Measurements from ENCODE around the gene CUEDC2.

CUEDC2 gene

DNA sequence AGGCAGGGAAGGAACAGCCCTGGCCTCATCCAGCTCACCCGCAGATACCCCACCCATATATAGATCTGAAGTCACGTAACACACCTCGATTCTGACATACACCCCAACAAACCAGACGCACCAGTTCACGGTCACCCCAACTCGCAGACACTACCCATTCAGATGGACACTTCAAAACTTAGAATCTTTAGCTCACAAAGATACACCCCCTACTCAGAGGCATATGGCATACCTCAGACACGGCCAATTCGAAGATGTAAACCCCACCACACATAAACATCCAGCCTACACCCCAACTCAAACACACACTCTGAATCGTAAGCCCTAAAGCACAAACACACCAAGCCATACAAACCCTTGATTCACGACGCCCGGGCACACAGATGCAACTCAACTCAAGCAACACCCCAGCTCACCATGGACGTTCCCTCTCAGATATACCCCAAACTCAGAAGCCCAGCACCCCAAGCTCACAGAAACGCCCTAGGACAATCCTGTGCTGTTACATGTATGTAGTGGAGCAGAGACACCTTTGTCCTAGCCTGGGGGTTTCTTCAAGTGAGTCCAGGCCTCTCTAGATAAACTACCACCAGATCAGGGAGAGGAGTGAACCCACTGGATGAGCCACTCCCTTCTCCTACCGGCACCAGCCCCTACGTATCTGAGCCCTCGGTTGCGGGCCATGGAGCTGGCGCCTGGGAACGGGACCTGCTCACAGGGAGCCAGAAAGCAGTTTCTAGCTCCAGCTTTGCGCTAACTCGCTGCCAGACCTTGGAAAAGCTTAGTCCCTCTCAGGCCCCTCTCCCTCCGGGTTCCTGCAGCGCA lies 22.6 kb downstream of the CUEDC2 start:
- DNase-seq (ENCODE audit: low spot score) = no peak

DNA sequence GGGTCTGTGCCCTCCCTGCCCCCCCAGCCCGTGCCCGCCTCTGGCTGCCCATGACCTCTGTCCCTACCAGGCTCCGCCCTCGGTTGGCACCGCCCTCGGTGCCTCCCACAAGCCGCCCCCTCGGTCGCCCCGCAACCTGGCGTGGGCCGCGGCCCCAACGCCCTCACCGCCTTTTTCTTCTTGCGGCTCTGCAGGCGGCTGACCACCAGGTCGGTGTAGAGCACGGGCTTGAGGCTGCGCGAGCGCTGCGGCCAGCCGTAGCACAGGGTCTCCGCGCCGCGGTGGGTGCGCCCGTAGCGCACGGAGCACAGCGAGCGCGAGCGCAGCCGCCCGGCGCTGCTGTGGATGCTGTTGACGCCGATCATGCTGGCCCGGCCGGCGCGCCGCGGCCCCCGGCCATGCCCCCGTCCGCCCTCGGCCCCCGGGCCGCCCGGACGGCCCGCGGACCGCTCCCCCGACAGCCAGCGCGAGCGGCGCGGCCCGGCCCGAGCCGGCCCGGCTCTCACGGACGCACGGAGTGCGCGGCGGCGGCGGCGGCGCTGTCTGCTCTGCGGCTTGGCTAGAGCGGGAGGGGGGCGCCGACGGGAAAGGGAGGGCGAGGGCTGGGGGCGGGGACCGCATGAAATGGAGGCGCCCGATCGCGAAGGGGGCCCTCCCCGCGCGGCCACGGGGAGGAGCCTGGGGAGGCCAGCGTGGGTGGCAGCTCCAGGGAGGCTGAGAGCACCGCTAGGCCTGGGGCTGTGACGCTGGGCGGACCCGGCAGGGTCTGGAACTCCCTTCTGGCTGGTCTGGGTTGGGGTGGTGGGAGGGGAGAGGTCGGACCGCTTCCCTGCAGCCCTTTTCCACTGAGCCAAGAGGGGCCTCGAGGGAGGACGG lies 23.4 kb downstream of the CUEDC2 start:
- DNase-seq (ENCODE audit: low spot score) = no peak

GRCh38 chr10:102408131-102408727 lies 24.1 kb downstream of the CUEDC2 start:
- DNase-seq (ENCODE audit: low spot score) = no peak

DNA sequence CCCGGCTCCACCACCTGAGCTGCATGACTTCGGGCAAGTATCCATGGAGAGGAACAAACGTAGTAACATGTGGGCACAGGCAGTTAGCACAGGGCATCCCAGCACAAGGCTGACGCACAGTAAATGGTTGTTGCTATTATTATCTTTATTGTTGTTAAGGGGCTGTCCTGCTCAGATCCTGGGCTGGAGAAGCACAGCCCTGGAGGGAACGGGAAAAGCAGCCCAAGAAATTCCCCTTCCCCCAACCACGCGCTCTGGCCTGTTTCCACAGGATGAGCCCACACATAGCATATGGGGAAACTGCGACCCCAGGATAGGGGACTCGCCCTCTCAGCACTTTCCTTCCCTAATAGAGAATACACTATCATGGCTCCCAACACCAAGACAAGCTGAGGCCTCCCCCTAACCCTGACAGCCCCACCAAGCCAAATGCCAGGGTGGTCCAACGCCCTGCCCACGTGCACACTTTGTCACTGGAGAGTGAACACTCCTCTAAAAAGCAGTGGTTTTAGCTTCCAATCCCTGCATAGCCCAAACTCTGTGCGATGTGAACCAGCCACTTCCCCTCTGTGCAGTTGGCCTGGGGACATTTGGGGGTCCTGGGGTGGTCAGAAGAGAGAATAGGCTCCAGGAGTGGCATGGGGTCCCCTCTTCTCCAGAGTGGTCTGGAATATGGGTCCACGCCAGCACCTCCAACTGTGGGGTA lies 24.8 kb downstream of the CUEDC2 start:
- DNase-seq (ENCODE audit: low spot score) = no peak

DNA sequence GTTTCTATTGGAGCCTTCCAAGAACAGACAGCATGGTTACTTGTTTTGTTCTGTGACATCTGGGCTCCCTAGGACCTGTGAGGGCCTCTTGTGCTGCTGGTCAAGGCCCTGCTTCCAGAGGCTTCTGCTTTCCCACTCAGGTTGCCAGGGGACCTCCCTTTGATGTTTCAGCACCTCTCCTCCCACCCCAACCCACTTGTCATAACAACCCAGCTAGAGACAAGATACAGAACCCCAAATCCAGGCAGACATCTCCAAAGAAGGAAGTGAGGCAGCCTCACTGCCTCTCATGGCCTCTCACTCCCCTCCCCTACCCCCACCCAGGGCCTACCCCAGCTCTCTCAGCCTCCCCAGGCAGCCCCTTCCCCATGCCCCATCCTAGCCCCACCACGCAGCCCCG lies 25.6 kb downstream of the CUEDC2 start:
- DNase-seq (ENCODE audit: low spot score) = no peak

DNA sequence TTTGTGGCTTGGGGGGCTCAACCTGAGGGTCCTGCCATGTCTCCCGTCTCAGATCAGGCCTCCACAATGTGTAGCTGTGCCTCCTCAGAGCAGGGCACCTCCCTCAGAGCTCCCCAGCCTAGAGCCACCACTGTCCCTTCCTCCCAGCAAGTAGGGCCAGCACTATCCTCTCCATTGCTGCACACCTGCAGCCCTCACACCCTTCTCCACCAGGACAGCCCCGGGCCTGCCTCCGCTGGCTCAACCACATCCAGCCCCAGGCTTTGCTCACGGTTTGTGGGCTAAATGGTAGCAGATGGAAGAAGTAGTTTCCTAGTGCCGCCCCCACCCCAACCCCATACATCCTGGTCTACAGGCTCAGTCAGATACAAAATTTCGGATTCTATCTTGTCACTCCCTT lies 26.7 kb downstream of the CUEDC2 start:
- no peak for DNase-seq (ENCODE audit: low spot score)

DNA sequence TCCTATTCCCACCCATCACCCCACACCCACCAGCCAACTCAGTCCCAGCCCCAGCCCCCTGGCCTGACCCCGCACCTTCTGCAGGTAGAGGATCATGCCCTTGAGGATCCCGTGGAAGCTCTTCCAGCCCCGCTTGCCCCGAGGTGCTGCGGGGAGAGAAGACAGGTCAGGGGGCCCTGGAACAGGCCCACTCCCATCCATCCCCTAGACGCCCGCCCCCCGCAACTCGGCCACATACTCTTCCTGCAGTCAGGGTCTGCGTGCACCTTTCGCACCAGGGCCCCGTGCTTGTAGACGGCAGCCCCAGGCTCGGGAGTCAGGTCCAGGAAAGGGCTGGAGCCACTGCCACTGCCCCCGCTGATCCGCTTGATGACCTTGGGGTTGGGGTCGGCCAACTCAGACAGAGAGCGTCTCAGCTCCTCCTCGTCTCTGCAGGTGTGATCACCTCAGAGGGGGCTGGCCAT lies 27.2 kb downstream of the CUEDC2 start:
- DNase-seq (ENCODE audit: low spot score) = no peak

DNA sequence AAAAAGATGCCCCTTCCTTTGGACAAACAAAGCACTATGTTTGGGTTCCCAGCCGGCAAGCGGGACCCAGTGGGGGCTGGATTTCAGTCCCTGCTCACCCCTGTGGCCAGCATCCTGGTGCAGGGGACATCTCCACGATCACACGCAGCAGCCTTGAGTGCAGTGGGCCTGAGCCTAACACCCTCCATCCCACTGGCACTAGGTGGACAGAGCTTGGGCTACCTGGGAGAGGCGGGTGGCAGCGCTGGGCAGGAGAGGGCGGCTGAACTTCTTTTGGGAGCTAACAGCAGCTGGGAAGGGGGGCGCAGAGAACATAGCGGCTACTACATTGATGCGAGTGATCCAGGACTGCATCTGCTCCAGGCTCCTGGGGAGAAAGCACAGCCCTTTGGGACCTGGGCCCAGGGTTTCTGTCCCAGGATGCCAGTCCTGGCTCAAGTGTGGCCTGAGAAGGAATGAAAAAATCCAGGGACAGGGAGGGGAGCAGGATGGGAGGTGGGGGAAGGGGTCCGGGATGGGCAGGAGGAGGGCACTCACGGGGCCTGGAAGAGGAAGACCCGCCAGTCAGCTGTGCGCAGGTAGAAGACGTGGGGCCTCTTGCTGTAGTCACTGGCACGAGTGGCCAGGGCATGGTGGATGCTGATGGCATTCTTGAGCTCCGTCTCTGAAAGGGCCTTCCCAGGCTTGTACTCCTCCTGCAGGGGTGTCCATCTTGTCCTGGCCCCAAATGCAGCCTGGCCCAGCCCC lies 27.8 kb downstream of the CUEDC2 start:
- no peak for DNase-seq (ENCODE audit: low spot score)

- DNase-seq (ENCODE audit: low spot score) = no peak
Observed at GRCh38 chr10:102403115-102403514, 29.3 kb downstream of the CUEDC2 start.

- no peak for DNase-seq (ENCODE audit: low spot score)
Observed at GRCh38 chr10:102402512-102402896, 29.9 kb downstream of the CUEDC2 start.

GRCh38 chr10:102401735-102402511 lies 30.5 kb downstream of the CUEDC2 start:
- no peak for DNase-seq (ENCODE audit: low spot score)

DNA sequence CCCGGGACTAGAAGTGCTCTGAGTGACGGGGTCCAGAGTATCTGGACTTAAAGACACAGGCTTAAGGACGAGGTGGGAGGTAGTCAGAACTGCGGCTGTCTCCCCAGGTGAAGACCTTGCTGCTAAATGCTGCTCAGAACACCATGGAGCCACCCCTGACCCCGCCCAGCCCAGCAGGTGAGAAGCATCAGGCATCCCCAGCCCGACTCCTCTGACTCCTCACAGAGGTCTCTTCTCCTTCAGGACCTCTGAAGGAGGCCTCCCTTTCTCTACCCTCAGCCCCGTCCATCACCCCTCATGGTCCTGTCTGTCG lies 31.1 kb downstream of the CUEDC2 start:
- DNase-seq (ENCODE audit: low spot score) = no peak

DNA sequence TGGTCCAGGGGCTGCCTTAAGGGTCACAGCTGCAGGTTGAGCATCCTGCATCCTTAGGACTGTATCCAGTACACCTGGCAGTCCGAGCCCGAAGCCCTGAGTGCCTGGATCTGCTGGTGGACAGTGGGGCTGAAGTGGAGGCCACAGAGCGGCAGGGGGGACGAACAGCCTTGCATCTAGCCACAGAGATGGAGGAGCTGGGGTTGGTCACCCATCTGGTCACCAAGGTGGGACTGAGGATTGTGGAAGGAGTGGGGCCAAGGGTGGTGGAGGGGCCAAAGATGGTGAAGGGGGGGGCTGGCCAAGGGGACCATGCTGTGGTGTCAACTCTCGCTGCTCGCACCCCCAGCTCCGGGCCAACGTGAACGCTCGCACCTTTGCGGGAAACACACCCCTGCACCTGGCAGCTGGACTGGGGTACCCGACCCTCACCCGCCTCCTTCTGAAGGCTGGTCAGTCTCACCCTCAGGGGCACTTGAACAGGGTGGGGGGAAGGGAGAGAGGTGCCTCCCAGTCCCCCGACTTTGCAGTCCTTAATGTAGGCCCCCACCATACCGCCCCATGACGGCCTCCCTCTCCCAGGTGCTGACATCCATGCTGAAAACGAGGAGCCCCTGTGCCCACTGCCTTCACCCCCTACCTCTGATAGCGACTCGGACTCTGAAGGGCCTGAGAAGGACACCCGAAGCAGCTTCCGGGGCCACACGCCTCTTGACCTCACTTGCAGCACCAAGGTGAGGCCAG lies 31.6 kb downstream of the CUEDC2 start:
- no peak for DNase-seq (ENCODE audit: low spot score)

GRCh38 chr10:102400076-102400475 lies 32.3 kb downstream of the CUEDC2 start:
- DNase-seq (ENCODE audit: low spot score) = no peak

GRCh38 chr10:102399217-102400021 lies 33.0 kb downstream of the CUEDC2 start:
- peak; percentile 84 for DNase-seq (ENCODE audit: low spot score)

- no peak for DNase-seq (ENCODE audit: low spot score)
Observed at GRCh38 chr10:102398172-102399020, 34.0 kb downstream of the CUEDC2 start.

DNA sequence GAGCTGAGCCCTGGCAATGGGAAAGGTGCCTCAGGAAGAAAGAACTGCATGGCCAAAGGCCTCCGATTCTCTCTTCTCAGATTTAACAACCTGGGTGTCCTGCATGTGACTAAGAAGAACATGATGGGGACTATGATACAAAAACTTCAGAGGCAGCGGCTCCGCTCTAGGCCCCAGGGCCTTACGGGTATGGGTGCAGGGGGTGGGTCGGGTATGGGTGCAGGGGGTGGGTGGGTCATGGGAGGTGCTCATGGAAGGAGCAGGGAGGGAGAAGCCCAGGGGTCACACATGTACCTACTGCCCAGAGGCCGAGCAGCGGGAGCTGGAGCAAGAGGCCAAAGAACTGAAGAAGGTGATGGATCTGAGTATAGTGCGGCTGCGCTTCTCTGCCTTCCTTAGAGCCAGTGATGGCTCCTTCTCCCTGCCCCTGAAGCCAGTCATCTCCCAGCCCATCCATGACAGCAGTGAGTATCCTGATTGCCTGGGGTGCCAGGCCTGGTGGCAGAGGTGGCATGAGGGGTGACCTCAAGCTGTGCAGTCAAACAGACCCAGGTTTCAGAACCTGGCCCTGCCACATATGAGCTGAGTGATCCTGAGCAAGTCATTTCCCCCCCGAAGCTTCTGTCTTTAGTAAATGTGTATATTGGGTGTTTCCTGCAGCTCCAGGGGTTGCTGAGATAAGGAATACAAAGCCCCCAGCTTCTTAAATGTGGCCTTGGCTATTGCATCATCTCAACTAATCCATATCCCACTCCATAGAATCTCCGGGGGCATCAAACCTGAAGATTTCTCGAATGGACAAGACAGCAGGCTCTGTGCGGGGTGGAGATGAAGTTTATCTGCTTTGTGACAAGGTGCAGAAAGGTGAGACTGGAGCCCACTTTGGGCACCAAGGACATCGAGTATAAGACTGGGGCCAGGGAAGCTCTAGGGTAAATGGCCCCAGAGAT lies 34.9 kb downstream of the CUEDC2 start:
- no peak for DNase-seq (ENCODE audit: low spot score)
